ENCODE data around the gene USP25.

DNA sequence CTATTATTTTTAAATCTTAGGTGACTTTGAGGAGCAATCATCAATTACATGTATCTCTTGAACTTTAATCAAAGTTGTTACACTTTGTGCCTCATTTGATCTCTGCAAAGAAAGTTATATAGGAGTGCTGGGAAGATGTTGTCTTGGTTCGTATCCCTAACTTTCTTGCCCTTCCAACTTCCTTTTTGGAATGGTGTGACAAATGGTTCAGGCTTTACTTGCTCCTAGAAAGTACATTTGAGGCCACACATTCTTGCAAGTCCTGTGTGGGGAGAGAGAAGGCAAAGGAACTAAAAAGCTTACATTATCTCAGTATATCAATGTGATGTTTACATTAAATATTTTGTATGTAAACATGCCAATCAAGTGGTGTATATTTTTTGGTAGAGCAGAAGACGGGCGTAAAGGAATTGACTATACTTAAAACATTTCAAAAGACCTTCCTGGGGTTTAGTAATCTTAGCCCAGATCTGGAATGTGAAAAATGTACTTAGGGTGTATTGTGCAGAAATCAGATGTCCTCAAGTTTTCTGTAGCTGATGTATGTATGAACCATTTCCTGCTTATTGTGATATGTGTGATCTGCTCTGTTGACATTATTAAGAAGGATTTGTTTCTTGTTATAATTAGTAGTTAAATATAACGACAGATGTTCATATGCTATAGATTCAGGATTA lies 59.2 kb downstream of the USP25 start:
- TF ChIP-seq, protein P1, sequence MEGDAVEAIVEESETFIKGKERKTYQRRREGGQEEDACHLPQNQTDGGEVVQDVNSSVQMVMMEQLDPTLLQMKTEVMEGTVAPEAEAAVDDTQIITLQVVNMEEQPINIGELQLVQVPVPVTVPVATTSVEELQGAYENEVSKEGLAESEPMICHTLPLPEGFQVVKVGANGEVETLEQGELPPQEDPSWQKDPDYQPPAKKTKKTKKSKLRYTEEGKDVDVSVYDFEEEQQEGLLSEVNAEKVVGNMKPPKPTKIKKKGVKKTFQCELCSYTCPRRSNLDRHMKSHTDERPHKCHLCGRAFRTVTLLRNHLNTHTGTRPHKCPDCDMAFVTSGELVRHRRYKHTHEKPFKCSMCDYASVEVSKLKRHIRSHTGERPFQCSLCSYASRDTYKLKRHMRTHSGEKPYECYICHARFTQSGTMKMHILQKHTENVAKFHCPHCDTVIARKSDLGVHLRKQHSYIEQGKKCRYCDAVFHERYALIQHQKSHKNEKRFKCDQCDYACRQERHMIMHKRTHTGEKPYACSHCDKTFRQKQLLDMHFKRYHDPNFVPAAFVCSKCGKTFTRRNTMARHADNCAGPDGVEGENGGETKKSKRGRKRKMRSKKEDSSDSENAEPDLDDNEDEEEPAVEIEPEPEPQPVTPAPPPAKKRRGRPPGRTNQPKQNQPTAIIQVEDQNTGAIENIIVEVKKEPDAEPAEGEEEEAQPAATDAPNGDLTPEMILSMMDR (IDR thresholded peaks at IDR 0.05): no peak
- TF ChIP-seq POLR2A (IDR thresholded peaks at IDR 0.05): no peak
- TF ChIP-seq POLR2AphosphoS5 (IDR thresholded peaks at IDR 0.05): no peak
- TF ChIP-seq EP300 (IDR thresholded peaks at IDR 0.05): no peak
